Fibroblast of pulmonary artery (primary cell): ENCODE results near the gene CLIC3.
"Not testable (repeated sequence)": the region's sequence is repeated elsewhere in the genome, so short reads cannot be mapped to it uniquely, and the experiment has no call there.

ENCODE experiments used
- DNase-seq: peaks from one replicate; pipeline ENCODE4 v3.0.0-alpha.2; 2010; ENCODE audit warnings: low read depth
- H3K4me3 ChIP-seq: replicated peaks from 2 replicates; pipeline ENCODE4 v1.5.1; 2011; ENCODE audit warnings: low read depth, mild to moderate bottlenecking, control low read depth, low read length, moderate library complexity
- TF ChIP-seq, protein P1 (sequence below): IDR thresholded peaks from 2 replicates; pipeline ENCODE4 v1.5.1; 2011; ENCODE audit warnings: mild to moderate bottlenecking, control low read depth, low read length, inconsistent platforms; ENCODE audit errors: missing control alignments

The CLIC3 gene

DNA sequence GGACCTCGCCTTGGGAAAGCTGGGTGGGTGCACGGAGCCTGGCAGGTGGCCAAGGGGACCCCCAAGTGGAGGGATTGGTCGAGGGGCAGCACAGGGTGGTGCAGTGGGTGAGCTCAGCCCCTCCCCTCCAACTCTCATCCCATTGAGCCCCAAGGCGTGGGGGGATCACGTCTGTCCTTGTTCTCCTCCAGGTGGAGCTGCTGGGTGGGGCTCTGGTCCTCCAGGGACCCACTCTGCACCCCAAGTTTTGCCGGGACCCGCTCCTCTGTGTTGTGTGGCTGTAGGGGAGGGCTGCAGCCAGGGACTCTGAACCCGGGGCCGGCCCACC, 39.1 kb upstream of the CLIC3 start:
- TF ChIP-seq, protein P1, sequence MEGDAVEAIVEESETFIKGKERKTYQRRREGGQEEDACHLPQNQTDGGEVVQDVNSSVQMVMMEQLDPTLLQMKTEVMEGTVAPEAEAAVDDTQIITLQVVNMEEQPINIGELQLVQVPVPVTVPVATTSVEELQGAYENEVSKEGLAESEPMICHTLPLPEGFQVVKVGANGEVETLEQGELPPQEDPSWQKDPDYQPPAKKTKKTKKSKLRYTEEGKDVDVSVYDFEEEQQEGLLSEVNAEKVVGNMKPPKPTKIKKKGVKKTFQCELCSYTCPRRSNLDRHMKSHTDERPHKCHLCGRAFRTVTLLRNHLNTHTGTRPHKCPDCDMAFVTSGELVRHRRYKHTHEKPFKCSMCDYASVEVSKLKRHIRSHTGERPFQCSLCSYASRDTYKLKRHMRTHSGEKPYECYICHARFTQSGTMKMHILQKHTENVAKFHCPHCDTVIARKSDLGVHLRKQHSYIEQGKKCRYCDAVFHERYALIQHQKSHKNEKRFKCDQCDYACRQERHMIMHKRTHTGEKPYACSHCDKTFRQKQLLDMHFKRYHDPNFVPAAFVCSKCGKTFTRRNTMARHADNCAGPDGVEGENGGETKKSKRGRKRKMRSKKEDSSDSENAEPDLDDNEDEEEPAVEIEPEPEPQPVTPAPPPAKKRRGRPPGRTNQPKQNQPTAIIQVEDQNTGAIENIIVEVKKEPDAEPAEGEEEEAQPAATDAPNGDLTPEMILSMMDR: no peak
- no peak overlapping the region for H3K4me3 ChIP-seq
- DNase-seq: no peak

DNA sequence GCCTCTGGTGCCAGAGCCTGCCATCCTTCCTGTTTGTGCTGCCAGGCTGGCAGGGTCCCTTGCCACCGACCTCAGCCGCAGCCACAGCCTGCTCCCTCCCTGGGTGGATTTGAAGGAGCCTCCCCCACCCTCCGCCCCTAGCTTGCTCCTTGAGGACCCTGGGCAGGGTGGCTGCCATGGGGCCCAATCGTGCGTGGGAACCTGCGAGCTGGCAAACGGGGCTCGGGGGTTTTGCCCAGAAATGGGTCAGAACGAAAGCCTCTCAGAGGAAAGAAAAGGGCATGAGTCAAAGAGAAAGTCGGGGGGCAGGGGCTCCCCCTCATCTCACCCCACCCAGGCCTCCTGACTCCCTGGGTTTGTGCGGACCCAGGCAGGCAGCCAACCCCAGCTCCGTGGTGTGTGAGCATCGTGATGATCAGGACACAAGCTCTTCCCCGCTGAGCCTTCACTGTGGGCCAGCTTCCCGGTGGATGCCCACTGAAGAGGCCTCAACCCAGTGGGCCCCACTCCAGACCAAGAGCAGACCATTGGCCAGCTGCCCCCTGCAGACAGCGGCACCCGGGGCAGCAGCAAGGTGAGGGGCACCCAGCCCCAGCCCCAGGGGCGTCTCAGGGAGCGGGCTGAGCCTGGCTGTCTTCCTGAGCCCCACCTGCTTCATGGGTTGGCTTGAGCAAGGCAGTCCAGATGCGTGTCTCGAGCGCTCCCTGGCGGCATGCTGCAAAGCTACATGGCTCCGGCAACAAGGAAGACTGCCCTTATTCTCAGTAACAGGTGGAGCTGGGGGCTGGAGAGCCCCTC, 38.5 kb upstream of the CLIC3 start:
- peak; percentile 87 for DNase-seq
- TF ChIP-seq, protein P1: peak; percentile 88
- no peak overlapping the region for H3K4me3 ChIP-seq

DNA sequence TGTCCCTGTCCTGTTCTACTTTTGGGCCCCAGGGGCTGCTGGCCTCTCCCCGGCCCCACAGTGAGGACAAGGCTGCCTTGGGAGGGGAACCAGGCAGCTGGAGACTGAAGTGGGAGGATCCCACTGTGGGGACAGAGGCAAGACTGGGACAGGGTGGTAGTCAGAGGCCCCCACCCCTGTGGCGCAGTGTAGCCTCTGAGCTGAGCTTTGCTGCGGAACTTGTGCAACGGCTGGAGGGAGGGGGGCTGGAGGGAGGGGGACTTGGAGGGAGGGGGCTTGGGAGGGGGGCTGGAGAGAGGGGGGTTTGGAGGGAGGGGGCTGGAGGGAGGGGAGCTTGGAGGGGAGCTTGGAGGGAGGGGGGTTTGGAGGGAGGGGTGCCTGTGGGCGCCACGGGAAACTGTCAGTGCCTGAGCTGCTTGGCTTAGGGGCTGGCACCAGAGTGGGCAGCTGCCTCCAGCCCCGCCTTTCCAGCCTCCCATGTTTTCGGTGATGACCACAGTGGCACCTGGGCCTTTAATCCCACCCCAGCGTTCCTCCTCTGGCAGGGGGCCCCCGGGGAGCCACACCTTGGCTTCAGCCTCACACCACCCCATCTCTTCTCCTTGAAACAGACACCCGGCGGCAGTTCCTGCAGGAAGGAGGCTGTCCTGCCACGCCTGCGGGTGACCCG, 37.8 kb upstream of the CLIC3 start:
- H3K4me3 ChIP-seq: no peak overlapping the region
- DNase-seq: no peak
- TF ChIP-seq, protein P1: no peak

DNA sequence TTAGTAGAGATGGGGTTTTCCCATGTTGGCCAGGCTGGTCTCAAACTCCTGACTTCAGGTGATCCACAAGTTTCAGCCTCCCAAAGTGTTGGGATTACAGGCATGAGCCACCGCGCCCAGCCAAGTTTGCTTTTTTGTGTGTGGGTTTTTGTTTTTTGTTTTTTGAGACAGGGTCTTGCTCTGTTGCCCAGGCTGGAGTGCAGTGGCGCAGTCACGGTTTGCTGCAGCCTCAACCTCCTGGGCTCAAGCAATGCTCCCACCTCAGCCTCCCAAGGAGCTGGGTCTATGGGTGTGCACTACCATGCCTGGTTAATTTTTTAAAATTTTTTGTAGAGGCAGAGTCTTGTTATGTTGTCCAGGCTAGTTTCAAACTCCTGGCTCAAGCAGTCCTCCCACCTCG, 37.1 kb upstream of the CLIC3 start:
- not testable (repeated sequence) for DNase-seq, H3K4me3 ChIP-seq

DNA sequence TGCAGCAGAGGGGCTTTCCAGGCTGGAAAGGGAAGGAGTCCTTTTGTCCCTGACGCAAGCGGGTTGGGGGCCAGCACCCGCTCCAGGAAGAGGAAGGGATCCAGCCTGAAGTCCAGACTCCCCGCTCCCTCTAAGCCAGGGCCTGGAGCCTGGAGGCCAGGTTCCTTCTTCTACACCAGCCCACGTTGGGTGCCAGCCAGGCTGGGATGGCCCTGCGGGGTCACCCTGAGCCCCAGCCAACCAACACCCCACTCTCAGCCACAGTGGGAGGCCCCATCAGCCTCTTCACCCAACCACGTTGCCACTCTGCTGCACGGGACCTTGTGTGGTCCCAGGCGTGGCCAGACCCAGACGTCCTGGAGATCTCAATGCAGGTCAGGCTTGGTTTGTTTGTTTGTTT, 36.5 kb upstream of the CLIC3 start:
- TF ChIP-seq, protein P1: no peak
- no peak for DNase-seq
- no peak overlapping the region for H3K4me3 ChIP-seq

DNA sequence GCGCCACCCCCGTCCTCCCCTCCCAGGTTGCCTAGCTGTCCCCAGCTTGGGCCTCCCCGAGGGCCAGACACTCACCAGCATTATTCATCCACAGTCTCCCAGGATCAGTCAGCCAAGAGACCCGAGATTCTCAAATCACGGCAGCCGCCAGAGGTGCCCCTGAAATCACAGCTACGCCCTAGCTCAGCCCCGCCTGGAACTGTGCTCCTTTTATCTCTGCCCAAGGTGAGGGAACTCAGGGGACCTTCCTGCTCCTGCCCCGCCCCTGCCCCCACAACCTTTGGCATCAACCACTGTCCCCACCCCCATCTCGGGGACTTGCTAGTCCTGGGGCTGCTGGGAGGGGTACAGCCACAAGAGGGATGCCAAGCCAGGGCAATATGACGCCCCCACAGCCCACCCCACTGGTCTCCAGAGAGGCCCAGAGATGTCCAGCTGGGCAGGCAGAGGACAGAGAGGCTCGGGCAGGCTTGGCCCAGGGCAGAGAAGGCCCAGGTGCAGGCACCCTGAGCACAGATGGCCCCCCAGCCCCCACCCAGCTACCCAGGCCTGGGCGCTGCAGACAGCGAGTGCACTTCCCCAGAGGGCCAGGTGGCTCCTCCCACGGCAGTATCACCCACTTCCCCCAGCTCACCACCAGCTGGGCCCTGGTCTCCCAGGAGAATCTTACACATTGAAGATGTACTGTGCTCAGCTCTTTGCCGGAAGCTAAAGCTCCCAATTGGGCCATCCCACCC, 35.7 kb upstream of the CLIC3 start, which contains the start of gene FUT7:
TSS of gene FUT7 (minus strand) at position 185 of the 737 bp plus-strand sequence. CDS start at position 88, 97 bp downstream.
- no peak for DNase-seq
- no peak within 1 kb of the TSS for H3K4me3 ChIP-seq

More for the DNA sequence above, 35.7 kb upstream of the CLIC3 start, which contains the start of gene FUT7:
- TF ChIP-seq, protein P1: no peak
